ENCODE data around the gene HIC1.

HIC1 gene

DNA sequence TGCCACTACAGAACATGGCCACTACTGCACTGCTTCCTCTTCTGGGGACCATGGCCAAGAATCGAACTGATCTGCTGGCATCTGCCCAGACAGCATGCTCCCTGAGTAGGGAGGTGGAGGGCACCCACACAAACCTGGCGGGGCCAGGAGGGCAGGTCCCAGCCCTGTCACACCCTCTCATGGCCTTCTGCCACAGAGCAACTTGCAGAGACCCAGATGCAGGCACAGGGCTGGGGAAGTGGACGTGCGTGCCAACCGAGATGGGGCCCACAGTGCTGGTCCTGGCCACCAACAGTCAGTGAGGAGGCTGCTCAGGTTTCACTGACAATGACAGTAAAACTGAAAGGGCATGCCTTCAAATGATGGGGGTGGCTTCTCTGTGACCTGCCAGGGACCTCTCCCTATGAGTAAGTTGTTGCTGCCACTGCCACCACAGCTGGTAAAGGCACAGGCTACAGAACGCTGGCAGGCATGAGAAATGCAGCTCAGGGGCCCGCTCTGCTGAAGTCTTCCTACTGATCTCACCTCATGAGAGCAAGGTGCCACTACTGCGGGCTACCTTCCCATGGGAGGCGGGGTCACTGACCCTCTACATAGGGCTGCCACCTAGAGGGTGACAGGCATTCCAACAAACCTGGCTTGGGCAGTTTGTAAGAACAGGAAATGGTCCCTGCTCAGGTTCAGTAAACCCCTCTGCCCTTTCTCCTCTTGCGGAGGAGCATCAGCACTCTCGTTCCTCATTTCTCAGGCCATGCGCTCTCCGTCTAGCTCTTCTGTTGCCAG is 15.5 kb downstream of the HIC1 start:
- peak in 2 of 10 donors; percentile 64 to 76 for DNase-seq
- intact Hi-C loops (cut with DNase I), result no loop called here

DNA sequence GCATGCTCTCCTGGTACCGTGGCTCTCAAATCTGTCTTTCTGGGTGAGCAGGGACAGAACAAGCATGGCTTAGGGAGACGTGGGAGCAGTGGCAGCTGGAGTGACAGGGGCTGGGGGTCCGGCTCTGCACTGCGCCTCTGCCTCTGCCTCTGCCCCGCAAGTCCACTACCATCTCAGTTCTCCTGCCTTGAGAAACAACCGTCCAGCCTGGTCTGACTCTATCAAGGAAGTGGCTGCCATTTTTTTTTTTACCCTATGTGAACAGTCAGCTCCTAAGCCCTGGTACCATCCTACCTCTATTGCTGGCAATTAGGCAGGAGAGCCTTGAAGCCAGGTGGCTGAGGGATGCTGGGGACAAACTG is 16.1 kb downstream of the HIC1 start:
- peak in 2 of 10 donors; percentile 39 to 72 for DNase-seq
- intact Hi-C loops (cut with DNase I), result no loop called here

GRCh38 chr17:2071455-2072281 is 16.8 kb downstream of the HIC1 start:
- intact Hi-C loops (cut with DNase I), result no loop called here
- peak in 2 of 10 donors; percentile 53 to 74 for DNase-seq

DNA sequence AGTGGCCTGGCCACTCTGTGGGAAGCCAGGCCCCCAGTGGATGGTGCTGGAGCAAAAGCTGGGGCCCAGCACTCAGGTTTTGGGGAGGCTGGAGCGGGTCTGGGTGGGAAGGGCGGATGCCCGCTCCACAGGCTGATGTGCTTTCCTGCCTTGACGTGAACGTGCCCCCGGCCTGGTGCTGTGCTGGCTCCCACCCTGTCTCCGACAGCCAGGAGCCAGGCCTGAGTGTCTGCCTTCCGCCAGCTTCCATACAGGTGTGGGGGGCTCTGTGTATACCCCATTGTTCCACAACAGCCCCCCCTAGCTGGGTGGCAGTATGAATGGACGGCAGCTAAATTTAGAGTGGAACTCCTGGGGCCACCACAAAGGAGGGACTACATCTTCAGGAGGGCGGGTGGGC is 20.0 kb downstream of the HIC1 start:
- intact Hi-C loops (cut with DNase I), result no loop called here
- peak in 2 of 10 donors; percentile 32 to 69 for DNase-seq

GRCh38 chr17:2075336-2076086 is 20.6 kb downstream of the HIC1 start:
- intact Hi-C loops (cut with DNase I), result no loop called here
- peak in 2 of 10 donors; percentile 55 to 63 for DNase-seq

DNA sequence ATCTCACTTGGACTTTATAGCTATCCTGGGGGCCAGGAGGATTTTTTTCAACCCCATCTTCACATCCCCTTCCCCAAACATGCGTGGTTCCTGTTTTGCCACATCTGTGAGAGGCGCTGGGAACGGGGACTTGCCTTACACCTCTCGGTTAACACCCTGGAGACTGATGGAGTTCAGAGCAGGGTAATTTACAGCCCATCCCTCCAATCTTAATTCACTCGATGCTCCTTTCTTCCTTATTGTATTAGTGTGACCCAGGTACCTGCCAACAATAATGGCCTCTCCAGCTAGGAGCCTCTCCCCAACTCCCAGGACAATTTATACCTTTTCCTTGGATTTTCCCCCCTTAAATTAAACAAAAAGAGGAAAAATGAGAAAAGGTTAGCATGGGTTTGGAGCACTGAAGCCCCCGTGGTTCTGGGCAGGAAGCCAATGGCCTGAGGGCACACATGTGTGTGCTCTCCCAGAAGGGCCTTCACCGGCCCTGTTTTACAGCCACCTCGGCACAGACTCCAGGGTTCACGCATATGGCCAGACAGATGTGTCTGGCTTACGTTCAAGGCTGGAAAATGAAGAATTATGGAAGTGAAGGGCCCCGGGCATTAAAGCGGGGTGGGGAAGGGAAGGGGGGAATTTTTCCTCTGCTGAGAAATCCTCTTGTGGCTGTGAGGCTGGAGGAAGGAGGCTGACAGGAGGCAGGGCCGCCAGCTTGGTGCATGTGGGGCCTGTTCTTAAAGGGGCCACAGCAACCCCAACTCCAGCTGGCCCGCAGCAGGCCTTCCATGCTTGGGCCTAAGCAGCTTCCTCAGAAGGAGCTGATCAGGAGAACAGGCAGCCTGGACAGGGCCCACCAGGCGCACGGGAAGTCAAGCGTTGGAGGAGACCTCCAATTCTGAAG is 21.4 kb downstream of the HIC1 start:
- DNase-seq, result peak in 2 of 10 donors; percentile 49 to 67
- intact Hi-C loops (cut with DNase I), result no loop called here

DNA sequence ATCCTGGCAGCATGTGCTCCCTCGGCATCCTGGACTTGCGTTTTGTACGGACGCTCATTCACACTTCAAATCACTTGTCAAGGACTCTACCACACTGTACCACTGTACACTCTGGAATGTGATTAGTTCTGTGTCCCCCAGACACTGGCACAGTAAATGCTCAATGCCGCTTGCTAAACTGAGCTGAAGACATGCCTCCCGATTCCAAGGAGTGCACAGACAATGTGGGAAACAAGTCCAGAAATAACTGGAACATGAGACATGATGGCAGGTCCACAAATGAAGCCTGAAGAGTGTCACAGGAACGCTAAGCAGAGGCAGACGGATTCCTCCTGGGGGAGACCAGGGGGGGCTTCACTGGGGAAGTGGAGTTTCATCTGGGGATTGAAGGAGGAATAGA is 22.1 kb downstream of the HIC1 start:
- intact Hi-C loops (cut with DNase I), result no loop called here
- DNase-seq, result no peak

DNA sequence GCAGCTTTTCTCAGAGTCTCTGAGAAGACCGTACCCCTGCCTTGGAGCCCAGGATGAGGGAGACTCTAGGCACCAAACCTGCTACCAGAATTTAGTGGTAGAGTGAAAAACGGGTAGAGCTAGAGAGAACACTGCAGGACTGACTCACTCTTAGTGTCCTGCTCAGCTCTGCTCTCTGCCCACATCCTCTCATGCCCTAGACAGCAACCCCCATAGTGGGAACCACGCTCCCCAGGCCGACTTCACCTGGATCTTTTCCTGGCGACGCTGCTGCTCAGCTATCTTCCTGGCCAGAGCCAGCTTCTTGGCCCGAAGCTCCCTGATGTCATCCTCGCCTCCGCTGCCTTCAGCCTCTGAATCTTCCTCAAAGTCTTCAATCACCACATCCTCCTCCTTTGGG is 26.7 kb downstream of the HIC1 start:
- intact Hi-C loops (cut with DNase I), result no loop called here
- DNase-seq, result peak in 2 of 10 donors; percentile 44 to 76

DNA sequence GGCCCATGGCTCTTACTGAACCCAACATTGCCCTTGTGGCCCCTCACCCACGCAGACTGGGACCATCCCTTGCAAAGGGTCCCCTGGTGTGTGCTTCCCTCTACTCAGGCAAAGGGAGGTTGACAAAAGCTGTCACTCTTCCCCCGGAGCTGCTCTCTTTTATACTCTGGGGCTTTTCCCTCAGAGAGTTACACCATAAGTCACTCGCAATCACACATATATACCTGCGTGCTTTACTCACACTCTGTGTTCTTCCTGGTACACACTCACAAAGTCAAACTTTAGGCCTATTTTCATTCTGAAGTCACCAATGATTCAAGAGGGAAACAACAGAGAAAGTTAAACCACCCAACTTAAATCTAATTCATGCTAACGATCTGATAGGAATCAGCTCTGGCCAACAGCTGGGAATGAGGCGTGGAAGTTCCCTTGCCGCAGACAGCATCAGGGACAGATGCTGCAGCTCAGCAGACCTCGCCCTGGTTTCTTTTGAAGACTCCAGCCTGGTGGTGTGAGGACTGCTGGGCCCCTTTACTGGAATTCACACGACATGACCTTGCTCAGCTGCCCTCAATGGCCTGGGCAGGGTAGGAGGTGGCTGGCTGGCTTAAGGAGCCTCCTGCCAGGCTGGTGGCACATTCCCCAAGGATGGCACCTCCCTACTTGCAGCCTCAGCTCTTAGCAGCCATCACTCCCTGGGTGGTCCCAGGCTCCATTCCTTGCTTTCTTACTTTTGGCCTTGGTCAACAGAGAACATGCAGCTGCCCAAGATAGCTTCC is 27.3 kb downstream of the HIC1 start:
- DNase-seq, result peak in 2 of 10 donors; percentile 43 to 45
- intact Hi-C loops (cut with DNase I), result no loop called here

DNA sequence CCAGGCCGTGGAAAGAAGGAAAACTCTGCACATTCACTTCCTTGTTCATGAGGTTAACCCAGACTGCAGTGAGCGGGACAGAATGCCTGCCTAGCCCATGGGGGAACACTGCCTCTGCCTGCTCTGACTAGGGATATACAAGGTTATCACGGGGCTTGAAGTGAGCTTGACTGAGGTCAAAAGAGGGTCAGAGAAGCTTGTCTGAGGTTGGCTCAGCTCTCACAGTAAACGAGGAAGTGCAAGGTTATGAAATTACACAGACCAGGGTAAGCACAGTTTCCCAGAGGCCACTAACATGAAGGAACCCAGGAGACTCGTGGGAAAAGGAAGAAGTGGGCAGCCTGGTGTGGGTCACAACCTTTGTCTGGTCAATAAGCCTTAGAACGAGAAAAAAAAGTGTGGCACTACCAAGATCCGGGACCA is 28.7 kb downstream of the HIC1 start:
- intact Hi-C loops (cut with DNase I), result no loop called here
- DNase-seq, result peak in 2 of 10 donors; percentile 53 to 76

DNA sequence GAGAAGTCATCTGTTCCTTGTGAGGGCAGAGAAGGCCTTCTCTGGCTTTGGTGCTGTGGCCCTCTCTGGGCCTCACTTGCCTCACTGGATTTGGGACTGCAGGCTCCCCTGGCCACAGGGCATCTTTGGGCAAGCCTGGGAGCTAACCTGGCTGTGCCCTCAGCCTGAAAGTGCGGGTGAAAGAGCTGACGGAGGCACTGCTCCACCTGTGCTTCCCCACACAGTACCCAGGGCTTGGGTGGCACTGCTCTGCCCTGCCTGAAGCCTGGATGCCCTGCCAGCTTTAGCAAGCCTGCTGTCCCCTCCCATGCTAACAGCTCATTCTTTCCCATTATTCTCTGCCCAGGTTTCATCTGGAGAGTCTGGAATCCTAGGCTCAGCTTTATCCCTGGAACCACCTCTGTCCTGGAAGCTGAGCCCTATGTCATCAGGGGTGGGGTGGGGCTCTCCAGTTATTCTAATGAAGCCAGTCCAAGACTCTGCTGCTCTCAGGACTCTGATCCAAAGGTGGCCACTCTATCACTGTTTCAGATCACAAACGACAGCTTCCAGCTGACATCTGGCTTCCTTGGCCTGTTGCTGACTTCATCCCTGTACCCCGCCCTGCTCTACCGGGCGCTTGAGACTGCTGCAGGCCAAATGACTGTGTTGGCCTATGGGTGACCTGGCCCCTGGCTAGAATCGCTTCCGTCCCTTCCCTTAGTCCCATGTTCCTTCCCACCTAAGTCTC is 29.3 kb downstream of the HIC1 start:
- intact Hi-C loops (cut with DNase I), result no loop called here
- DNase-seq, result peak in 2 of 10 donors; percentile 14 to 66

DNA sequence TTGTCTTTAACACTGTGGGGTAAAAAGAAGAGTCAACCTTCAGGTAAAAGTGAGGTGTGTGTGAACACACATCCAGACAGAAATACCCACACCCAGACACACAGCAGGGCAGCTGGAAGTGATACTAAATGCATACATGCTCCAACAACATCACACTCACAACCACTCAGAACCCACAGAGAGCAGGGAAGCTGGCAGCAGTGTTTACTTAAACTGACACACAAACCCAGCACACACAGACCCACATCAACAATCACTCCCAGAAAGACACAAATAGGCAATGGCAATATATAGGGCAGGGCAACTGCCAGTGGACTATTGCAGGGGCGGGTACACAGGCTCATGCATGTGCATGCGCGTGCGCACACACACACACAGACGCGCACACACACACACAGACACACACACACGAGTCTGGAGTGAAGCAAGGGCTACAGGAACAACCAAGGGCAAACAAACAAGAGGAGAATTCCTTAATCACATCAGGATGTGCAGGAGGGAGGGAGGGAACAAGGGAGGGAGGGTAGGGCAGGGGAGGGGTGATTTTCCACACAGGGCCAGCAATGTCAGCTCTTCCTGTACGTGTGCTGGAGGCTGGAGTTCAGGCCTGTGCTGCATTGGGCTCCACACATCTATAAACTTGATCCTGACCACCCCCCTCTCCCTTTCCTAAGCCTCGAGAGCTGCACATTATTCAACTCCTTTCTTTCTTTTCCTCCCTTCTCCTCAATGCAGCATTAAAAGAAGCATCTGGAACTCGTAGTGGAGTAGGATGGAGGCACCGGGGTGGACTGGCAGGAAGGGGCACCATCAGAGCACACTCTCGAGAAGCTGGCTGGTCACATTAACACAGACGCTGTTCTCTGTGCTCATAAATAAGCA is 30.1 kb downstream of the HIC1 start:
- DNase-seq, result peak in 1 of 10 donors; percentile 20

GRCh38 chr17:2085648-2085949 is 30.7 kb downstream of the HIC1 start:
- intact Hi-C loops (cut with DNase I), result no loop called here

More for the DNA sequence above, 30.1 kb downstream of the HIC1 start:
- intact Hi-C loops (cut with DNase I), result no loop called here

GRCh38 chr17:2086306-2086705 is 31.4 kb downstream of the HIC1 start:
- intact Hi-C loops (cut with DNase I), result no loop called here
- peak in 1 of 10 donors; percentile 17 for DNase-seq

More at GRCh38 chr17:2085648-2085949, 30.7 kb downstream of the HIC1 start:
- DNase-seq, result peak in 1 of 10 donors; percentile 17

DNA sequence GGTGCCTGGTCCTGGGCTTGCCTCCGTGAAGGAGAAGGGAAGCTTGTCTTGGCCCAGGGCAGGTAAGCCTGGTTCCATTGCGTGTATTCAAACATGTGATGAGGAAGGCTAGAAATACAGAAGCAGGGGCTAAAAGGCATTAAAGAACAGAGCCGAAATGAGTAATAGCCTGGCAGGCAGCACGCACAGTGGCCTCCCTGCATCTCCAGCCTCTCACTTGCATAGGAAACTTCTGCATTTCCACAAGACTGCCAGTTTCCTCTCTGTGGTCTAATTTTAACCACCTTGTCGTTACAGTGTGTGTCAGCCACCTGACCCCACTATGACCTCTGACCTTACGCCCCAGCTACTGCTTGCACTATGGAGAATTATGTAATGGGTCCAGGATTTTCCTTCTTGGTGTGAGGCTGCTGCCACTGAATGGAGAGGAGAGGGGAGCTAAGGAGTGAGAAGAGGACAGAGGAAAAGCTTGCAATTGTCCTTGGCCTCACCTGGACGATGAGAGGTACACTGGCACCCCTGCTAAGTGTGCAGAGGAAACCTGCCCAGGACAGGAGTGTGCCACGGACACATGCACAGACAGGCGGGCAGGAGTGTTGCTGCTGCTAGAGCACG is 32.8 kb downstream of the HIC1 start:
- peak in 1 of 10 donors; percentile 67 for DNase-seq
- intact Hi-C loops (cut with DNase I), result no loop called here

GRCh38 chr17:2089021-2089422 is 34.1 kb downstream of the HIC1 start:
- DNase-seq, result no peak
- intact Hi-C loops (cut with DNase I), result no loop called here

DNA sequence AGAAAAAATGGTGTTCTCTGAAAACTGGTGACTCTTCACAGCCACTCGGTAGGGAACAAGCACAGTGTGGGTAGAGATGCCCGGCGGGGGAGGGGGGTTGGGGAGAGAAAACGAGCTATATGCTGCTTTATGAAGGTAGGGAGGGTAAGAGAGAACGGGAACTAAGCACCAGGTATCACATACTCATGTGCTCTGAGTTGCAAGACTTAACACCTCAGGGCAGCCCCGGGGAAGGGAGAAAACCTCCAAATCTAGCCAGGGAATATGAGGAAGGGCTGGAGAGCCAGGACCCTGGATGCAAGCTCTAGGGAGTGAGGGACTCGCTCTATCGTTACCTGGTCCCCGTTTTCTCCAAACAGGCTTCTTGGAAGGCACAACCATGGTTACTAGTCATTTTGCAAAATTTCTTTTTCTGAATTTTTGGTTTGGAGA is 35.3 kb downstream of the HIC1 start:
- intact Hi-C loops (cut with DNase I), result no loop called here
- DNase-seq, result no peak
